ENCODE results near the gene NUAK2.
A peak's percentile ranks its signal among the peaks of the same experiment; 100 is the strongest.

NUAK2 gene

GRCh38 chr1:205275916-205276688 lies 45.4 kb downstream of the NUAK2 start:
- peak in 20 of 51 donors; percentile 13 to 53 (median 32) for DNase-seq

GRCh38 chr1:205275133-205275532 lies 46.4 kb downstream of the NUAK2 start:
- DNase-seq: no peak

GRCh38 chr1:205274041-205274691 lies 47.4 kb downstream of the NUAK2 start:
- DNase-seq: no peak

GRCh38 chr1:205273551-205273982 lies 48.0 kb downstream of the NUAK2 start:
- peak in 50 of 51 donors; percentile 21 to 91 (median 73) for DNase-seq

GRCh38 chr1:205272536-205272935 lies 49.0 kb downstream of the NUAK2 start:
- no peak for DNase-seq

GRCh38 chr1:205271745-205272144 lies 49.8 kb downstream of the NUAK2 start:
- DNase-seq: peak in 1 of 51 donors; percentile 49

GRCh38 chr1:205271277-205271676 lies 50.3 kb downstream of the NUAK2 start:
- DNase-seq: peak in 14 of 51 donors; percentile 38 to 74 (median 55)

GRCh38 chr1:205270764-205271163 lies 50.8 kb downstream of the NUAK2 start:
- DNase-seq: peak in 24 of 51 donors; percentile 21 to 74 (median 50)

GRCh38 chr1:205270271-205270670 lies 51.3 kb downstream of the NUAK2 start:
- DNase-seq: no peak

GRCh38 chr1:205269711-205270110 lies 51.8 kb downstream of the NUAK2 start:
- DNase-seq: no peak

- no peak for DNase-seq
Observed at GRCh38 chr1:205268846-205269680, 52.5 kb downstream of the NUAK2 start.

GRCh38 chr1:205267306-205267902 lies 54.1 kb downstream of the NUAK2 start:
- DNase-seq: no peak

- no peak for DNase-seq
Observed at GRCh38 chr1:205266611-205267305, 54.8 kb downstream of the NUAK2 start.

- DNase-seq: no peak
Observed at GRCh38 chr1:205263580-205264190, 57.9 kb downstream of the NUAK2 start.

- no peak for DNase-seq
Observed at GRCh38 chr1:205262731-205263171, 58.8 kb downstream of the NUAK2 start.

GRCh38 chr1:205261946-205262691 lies 59.4 kb downstream of the NUAK2 start:
- no peak for DNase-seq

- DNase-seq: no peak
Observed at GRCh38 chr1:205260948-205261732, 60.4 kb downstream of the NUAK2 start.

- no peak for DNase-seq
Observed at GRCh38 chr1:205259998-205260397, 61.5 kb downstream of the NUAK2 start.

GRCh38 chr1:205259324-205259832 lies 62.2 kb downstream of the NUAK2 start:
- no peak for DNase-seq

All from hypothalamus (tissue), 51 donors.